Measurements from ENCODE around the gene AKAP8. TPM values are rescaled to one million over a fixed set of nuclear protein-coding genes. Genes with fewer than 3 reads are reported as not detected.

Gene AKAP8
- total and polyA plus RNA-seq, 8 donors: 9.5 to 38.7 (median 21.4) TPM

GRCh38 chr19:15423130-15423529 is 43.5 kb upstream of the AKAP8 start:
- 97 to 100% (median 99%) methylated on average over 6 of the region's 6 CpGs for WGBS, 5 donors
- Histone ChIP-seq H3K4me1 (peaks cover 22 to 39% (median 36%) of the 10 kb centered on the region in 4 donors), H3K27me3 (no peaks in the 10 kb centered on the region), H3K27ac (peak overlapping the region in 1 of 5 donors; percentile 82), H3K9me3 (peaks cover 0 to 7% (median 0%) of the 10 kb centered on the region in 4 donors), H3K36me3 (peaks cover 47 to 60% (median 59%) of the 10 kb centered on the region in 4 donors), H3K4me3 (no peak overlapping the region)
- intact Hi-C loops (cut with DNase I; ENCODE audit: low total_unique reads): no loop called here
- no peak for TF ChIP-seq EP300 (IDR thresholded peaks at IDR 0.05)
- TF ChIP-seq CTCF (IDR thresholded peaks at IDR 0.05): no peak
- no peak for TF ChIP-seq POLR2AphosphoS5 (IDR thresholded peaks at IDR 0.05)
- TF ChIP-seq POLR2A (IDR thresholded peaks at IDR 0.05): no peak
- DNase-seq: no peak

GRCh38 chr19:15422296-15423075 is 42.9 kb upstream of the AKAP8 start:
- Histone ChIP-seq H3K4me3 (peak overlapping the region in 1 of 4 donors; percentile 3), H3K27me3 (no peaks in the 10 kb centered on the region), H3K27ac (peak overlapping the region; percentile 33 to 82 (median 66)), H3K9me3 (peaks cover 0 to 7% (median 0%) of the 10 kb centered on the region in 4 donors), H3K36me3 (peaks cover 47 to 54% (median 53%) of the 10 kb centered on the region in 4 donors), H3K4me1 (peaks cover 29 to 44% (median 39%) of the 10 kb centered on the region in 4 donors)
- WGBS, 5 donors: 86 to 93% (median 87%) methylated on average over 21 to 22 of the region's 22 CpGs
- intact Hi-C loops (cut with DNase I; ENCODE audit: low total_unique reads): no loop called here
- DNase-seq: no peak
- TF ChIP-seq POLR2A (IDR thresholded peaks at IDR 0.05): no peak
- TF ChIP-seq EP300 (IDR thresholded peaks at IDR 0.05): no peak
- TF ChIP-seq POLR2AphosphoS5 (IDR thresholded peaks at IDR 0.05): no peak
- TF ChIP-seq CTCF (IDR thresholded peaks at IDR 0.05): no peak

GRCh38 chr19:15421721-15422260 is 42.2 kb upstream of the AKAP8 start:
- H3K27ac ChIP-seq: peak overlapping the region; percentile 59 to 82 (median 66)
- WGBS, 5 donors: 20 to 60% (median 35%) methylated on average over 14 to 15 of the region's 15 CpGs
- DNase-seq: peak; percentile 70 to 85
- peaks cover 0 to 7% (median 0%) of the 10 kb centered on the region in 4 donors for H3K9me3 ChIP-seq
- intact Hi-C loops (cut with DNase I; ENCODE audit: low total_unique reads): no loop called here
- peaks cover 36 to 51% (median 46%) of the 10 kb centered on the region in 4 donors for H3K4me1 ChIP-seq
- H3K36me3 ChIP-seq: peaks cover 40 to 47% (median 46%) of the 10 kb centered on the region in 4 donors
- no peaks in the 10 kb centered on the region for H3K27me3 ChIP-seq
- peak overlapping the region in 1 of 4 donors; percentile 3 for H3K4me3 ChIP-seq
- TF ChIP-seq POLR2A (IDR thresholded peaks at IDR 0.05) (no peak), CTCF (IDR thresholded peaks at IDR 0.05) (no peak), POLR2AphosphoS5 (IDR thresholded peaks at IDR 0.05) (no peak), EP300 (IDR thresholded peaks at IDR 0.05) (no peak)

- 55 to 75% (median 65%) methylated on average over 12 of the region's 12 CpGs for WGBS, 5 donors
- intact Hi-C loops (cut with DNase I; ENCODE audit: low total_unique reads): no loop called here
- peak overlapping the region; percentile 59 to 82 (median 66) for H3K27ac ChIP-seq
Measured at GRCh38 chr19:15421136-15421695, 41.6 kb upstream of the AKAP8 start.

More at GRCh38 chr19:15421136-15421695, 41.6 kb upstream of the AKAP8 start:
- no peak for DNase-seq
- H3K4me3 ChIP-seq: no peak overlapping the region
- peaks cover 41 to 57% (median 52%) of the 10 kb centered on the region in 4 donors for H3K4me1 ChIP-seq
- H3K27me3 ChIP-seq: no peaks in the 10 kb centered on the region
- peaks cover 0 to 7% (median 0%) of the 10 kb centered on the region in 4 donors for H3K9me3 ChIP-seq
- TF ChIP-seq POLR2AphosphoS5 (IDR thresholded peaks at IDR 0.05) (no peak), POLR2A (IDR thresholded peaks at IDR 0.05) (no peak), EP300 (IDR thresholded peaks at IDR 0.05) (no peak), CTCF (IDR thresholded peaks at IDR 0.05) (no peak)
- peaks cover 35 to 42% (median 41%) of the 10 kb centered on the region in 4 donors for H3K36me3 ChIP-seq
